ENCODE measurements around the gene INPP4B.

Gene INPP4B

DNA sequence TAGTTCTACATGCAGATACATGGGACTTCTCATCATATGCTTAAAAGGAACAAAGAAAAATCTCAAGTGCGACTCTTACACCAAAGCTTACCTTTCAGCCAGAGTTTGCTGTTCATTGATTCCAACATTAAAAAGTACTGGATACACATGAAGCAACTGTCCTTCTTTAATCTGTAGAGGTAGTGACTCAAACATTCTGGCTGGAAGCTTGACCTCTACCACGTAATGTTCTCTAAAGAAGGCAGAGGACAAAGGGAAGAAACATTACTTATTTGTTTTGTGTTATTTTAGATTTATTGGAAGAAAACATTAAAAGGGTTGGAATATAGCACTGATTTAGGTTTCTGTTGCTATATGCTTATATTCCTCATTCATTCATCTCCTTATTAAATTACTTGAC lies 733.6 kb downstream of the INPP4B start:
- TF ChIP-seq, protein P1, sequence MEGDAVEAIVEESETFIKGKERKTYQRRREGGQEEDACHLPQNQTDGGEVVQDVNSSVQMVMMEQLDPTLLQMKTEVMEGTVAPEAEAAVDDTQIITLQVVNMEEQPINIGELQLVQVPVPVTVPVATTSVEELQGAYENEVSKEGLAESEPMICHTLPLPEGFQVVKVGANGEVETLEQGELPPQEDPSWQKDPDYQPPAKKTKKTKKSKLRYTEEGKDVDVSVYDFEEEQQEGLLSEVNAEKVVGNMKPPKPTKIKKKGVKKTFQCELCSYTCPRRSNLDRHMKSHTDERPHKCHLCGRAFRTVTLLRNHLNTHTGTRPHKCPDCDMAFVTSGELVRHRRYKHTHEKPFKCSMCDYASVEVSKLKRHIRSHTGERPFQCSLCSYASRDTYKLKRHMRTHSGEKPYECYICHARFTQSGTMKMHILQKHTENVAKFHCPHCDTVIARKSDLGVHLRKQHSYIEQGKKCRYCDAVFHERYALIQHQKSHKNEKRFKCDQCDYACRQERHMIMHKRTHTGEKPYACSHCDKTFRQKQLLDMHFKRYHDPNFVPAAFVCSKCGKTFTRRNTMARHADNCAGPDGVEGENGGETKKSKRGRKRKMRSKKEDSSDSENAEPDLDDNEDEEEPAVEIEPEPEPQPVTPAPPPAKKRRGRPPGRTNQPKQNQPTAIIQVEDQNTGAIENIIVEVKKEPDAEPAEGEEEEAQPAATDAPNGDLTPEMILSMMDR (IDR thresholded peaks at IDR 0.05; ENCODE audit: extremely low read depth, missing control alignments) = no peak
- DNase-seq (ENCODE audit: low spot score) = no peak

GRCh38 chr4:142110136-142110535 lies 736.0 kb downstream of the INPP4B start:
- TF ChIP-seq, protein P1 (IDR thresholded peaks at IDR 0.05; ENCODE audit: extremely low read depth, missing control alignments) = no peak

DNA sequence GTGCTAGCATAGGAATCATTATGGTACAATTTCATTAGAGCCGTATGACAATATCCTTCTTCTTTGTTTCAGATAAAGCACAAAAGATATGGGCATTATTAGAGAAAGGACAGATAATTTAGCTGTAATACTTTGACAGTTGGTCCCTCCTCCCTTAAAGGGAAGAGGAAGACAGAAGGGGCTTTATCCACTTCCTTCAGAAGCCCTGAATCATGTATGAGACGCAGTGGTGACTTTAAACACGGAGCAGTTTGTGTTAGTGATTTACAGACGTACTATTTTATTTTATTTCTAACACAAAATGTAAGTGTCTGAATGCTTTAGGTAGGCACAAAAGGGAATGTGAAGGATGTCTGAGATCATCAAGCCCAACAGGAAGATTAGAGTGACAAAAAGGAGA lies 742.1 kb downstream of the INPP4B start:
- TF ChIP-seq, protein P1 (IDR thresholded peaks at IDR 0.05; ENCODE audit: extremely low read depth, missing control alignments) = no peak
- DNase-seq (ENCODE audit: low spot score) = no peak

More at GRCh38 chr4:142110136-142110535, 736.0 kb downstream of the INPP4B start:
- no peak for DNase-seq (ENCODE audit: low spot score)

DNA sequence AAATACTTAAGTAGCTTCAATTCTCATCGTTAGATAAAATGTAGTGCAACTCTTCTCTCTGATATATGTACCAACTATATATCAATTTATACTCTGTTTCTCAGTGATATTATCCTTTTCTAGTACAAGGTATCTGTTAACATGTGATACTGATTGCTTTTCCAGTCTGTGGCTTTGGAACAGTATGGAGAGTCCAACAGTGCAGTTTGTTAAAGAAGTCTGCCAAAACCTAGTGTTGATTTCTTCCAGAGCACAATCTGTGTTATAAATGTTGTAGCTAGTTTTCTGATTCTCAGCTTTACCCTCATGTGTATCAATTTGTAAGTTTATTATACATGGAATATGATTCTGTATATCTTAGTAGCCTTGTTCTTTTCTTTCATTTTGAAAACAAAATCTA lies 744.7 kb downstream of the INPP4B start:
- TF ChIP-seq, protein P1 (IDR thresholded peaks at IDR 0.05; ENCODE audit: extremely low read depth, missing control alignments) = no peak
- no peak for DNase-seq (ENCODE audit: low spot score)

- TF ChIP-seq, protein P1 (IDR thresholded peaks at IDR 0.05; ENCODE audit: extremely low read depth, missing control alignments) = no peak
- DNase-seq (ENCODE audit: low spot score) = no peak
Observed at GRCh38 chr4:142100941-142101340, 745.2 kb downstream of the INPP4B start.

GRCh38 chr4:142098900-142099545 lies 747.1 kb downstream of the INPP4B start:
- TF ChIP-seq, protein P1 (IDR thresholded peaks at IDR 0.05; ENCODE audit: extremely low read depth, missing control alignments) = no peak
- DNase-seq (ENCODE audit: low spot score) = no peak

- no peak for DNase-seq (ENCODE audit: low spot score)
- TF ChIP-seq, protein P1 (IDR thresholded peaks at IDR 0.05; ENCODE audit: extremely low read depth, missing control alignments) = no peak
Observed at GRCh38 chr4:142098380-142098779, 747.7 kb downstream of the INPP4B start.

Data from GM20000 (cell line).